Measurements from ENCODE around the gene JAKMIP3.

The JAKMIP3 gene

GRCh38 chr10:132043861-132044695 lies 21.7 kb upstream of the JAKMIP3 start:
- DNase-seq (ENCODE audit: low read depth): no peak

GRCh38 chr10:132044803-132045202 lies 20.9 kb upstream of the JAKMIP3 start:
- no peak for DNase-seq (ENCODE audit: low read depth)

GRCh38 chr10:132045324-132045723 lies 20.4 kb upstream of the JAKMIP3 start:
- no peak for DNase-seq (ENCODE audit: low read depth)

- no peak for DNase-seq (ENCODE audit: low read depth)
Observed at GRCh38 chr10:132047575-132048293, 18.0 kb upstream of the JAKMIP3 start.

- no peak for DNase-seq (ENCODE audit: low read depth)
Observed at GRCh38 chr10:132048294-132048667, 17.5 kb upstream of the JAKMIP3 start.

- no peak for DNase-seq (ENCODE audit: low read depth)
Observed at GRCh38 chr10:132050191-132050590, 15.6 kb upstream of the JAKMIP3 start.

- DNase-seq (ENCODE audit: low read depth): no peak
Observed at GRCh38 chr10:132052124-132052523, 13.6 kb upstream of the JAKMIP3 start.

- DNase-seq (ENCODE audit: low read depth): no peak
Observed at GRCh38 chr10:132054564-132054963, 11.2 kb upstream of the JAKMIP3 start.

- DNase-seq (ENCODE audit: low read depth): no peak
Observed at GRCh38 chr10:132055616-132056015, 10.1 kb upstream of the JAKMIP3 start.

GRCh38 chr10:132056663-132057062 lies 9.1 kb upstream of the JAKMIP3 start:
- DNase-seq (ENCODE audit: low read depth): no peak

GRCh38 chr10:132057191-132057681 lies 8.5 kb upstream of the JAKMIP3 start:
- no peak for DNase-seq (ENCODE audit: low read depth)

GRCh38 chr10:132058111-132058745 lies 7.5 kb upstream of the JAKMIP3 start:
- no peak for DNase-seq (ENCODE audit: low read depth)

- no peak for DNase-seq (ENCODE audit: low read depth)
Observed at GRCh38 chr10:132058793-132059759, 6.7 kb upstream of the JAKMIP3 start.

- DNase-seq (ENCODE audit: low read depth): no peak
Observed at GRCh38 chr10:132059760-132060508, 5.8 kb upstream of the JAKMIP3 start.

GRCh38 chr10:132061030-132061429 lies 4.7 kb upstream of the JAKMIP3 start:
- DNase-seq (ENCODE audit: low read depth): no peak

- no peak for DNase-seq (ENCODE audit: low read depth)
Observed at GRCh38 chr10:132061465-132061864, 4.3 kb upstream of the JAKMIP3 start.

- no peak for DNase-seq (ENCODE audit: low read depth)
Observed at GRCh38 chr10:132062116-132062515, 3.6 kb upstream of the JAKMIP3 start.

GRCh38 chr10:132062641-132063390 lies 2.9 kb upstream of the JAKMIP3 start:
- DNase-seq (ENCODE audit: low read depth): no peak

- no peak for DNase-seq (ENCODE audit: low read depth)
Observed at GRCh38 chr10:132063432-132063831, 2.3 kb upstream of the JAKMIP3 start.

All from HS-27A (cell line).